ENCODE data around the gene RBM20. TPM values are rescaled to one million over a fixed set of nuclear protein-coding genes. Genes with fewer than 3 reads are reported as not detected.
"Not testable (repeated sequence)": the region's sequence is repeated elsewhere in the genome, so short reads cannot be mapped to it uniquely, and the experiment has no call there.

The RBM20 gene
- total and polyA plus RNA-seq, 7 donors, result 0.23 to 7.8 (median 5.4) TPM; not detected in 1

DNA sequence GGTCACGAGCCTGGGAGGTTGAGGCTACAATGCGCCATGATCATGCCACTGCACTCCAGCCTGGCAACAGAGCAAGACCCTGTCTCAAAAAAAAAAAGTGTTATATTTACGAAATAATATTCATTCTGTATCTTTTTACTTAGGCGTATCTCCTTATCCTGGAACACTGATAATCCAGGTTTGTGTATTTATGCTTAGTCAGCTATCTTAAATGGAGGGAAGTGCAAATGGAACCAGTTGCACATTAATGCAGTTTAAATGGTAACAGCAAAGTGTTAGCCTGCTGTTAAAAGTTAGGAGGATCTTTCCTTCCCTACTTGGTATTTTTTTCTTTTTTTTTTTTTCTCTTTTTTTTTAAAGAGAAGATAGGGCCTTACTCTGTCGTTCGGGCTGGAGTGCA, 36.0 kb upstream of the RBM20 start:
- intact Hi-C loops (cut with DNase I), result no loop called here

DNA sequence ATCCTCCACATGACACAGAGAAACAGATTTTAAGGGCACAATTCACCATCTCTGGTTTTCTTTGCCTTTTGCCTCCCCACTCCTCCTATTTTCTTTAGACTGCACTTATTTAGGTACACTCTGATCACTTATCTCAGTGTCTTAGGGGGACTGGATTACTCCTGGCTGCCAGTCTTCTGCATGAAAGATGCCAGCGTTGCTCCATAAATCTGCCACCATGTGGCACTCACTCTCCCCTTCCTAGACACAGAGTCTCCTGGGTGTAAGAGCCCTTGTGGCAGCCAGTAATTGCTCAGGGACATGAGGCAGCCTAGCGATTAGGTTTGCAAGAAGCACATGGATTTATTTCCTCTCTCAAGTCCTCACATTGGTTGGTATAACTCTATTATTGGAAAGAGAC, 34.5 kb upstream of the RBM20 start:
- Histone ChIP-seq H3K27ac (no peak overlapping the region), H3K9me3 (no peaks in the 10 kb centered on the region), H3K36me3 (peaks cover 0 to 21% (median under 1%) of the 10 kb centered on the region in 4 donors), H3K27me3 (no peaks in the 10 kb centered on the region), H3K4me1 (no peaks in the 10 kb centered on the region), H3K4me3 (no peak overlapping the region)
- peak; percentile 54 for DNase-seq
- 16 to 39% methylated on average over 2 of the region's 2 CpGs for WGBS, 2 donors
- TF ChIP-seq, protein P1, sequence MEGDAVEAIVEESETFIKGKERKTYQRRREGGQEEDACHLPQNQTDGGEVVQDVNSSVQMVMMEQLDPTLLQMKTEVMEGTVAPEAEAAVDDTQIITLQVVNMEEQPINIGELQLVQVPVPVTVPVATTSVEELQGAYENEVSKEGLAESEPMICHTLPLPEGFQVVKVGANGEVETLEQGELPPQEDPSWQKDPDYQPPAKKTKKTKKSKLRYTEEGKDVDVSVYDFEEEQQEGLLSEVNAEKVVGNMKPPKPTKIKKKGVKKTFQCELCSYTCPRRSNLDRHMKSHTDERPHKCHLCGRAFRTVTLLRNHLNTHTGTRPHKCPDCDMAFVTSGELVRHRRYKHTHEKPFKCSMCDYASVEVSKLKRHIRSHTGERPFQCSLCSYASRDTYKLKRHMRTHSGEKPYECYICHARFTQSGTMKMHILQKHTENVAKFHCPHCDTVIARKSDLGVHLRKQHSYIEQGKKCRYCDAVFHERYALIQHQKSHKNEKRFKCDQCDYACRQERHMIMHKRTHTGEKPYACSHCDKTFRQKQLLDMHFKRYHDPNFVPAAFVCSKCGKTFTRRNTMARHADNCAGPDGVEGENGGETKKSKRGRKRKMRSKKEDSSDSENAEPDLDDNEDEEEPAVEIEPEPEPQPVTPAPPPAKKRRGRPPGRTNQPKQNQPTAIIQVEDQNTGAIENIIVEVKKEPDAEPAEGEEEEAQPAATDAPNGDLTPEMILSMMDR (IDR thresholded peaks at IDR 0.05), result no peak
- TF ChIP-seq POLR2AphosphoS5 (IDR thresholded peaks at IDR 0.05), result no peak
- no peak for TF ChIP-seq EP300 (IDR thresholded peaks at IDR 0.05)
- TF ChIP-seq POLR2A (IDR thresholded peaks at IDR 0.05), result no peak
- intact Hi-C loops (cut with DNase I), result loop anchor here (2.0 to 5.0 kb wide), 3 partner anchors 63 to 283 kb away; no protein-coding TSS in a partner anchor

More for the DNA sequence above, 36.0 kb upstream of the RBM20 start:
- TF ChIP-seq POLR2A (IDR thresholded peaks at IDR 0.05), result no peak
- TF ChIP-seq POLR2AphosphoS5 (IDR thresholded peaks at IDR 0.05), result no peak
- TF ChIP-seq, protein P1 (IDR thresholded peaks at IDR 0.05), result no peak
- TF ChIP-seq EP300 (IDR thresholded peaks at IDR 0.05), result no peak
- no peaks in the 10 kb centered on the region for H3K4me1 ChIP-seq
- 85 to 88% methylated on average over 6 of the region's 6 CpGs for WGBS, 2 donors
- H3K27ac ChIP-seq, result no peak overlapping the region
- no peak for DNase-seq
- H3K4me3 ChIP-seq, result no peak overlapping the region
- no peaks in the 10 kb centered on the region for H3K9me3 ChIP-seq
- peaks cover 6 to 37% (median 10%) of the 10 kb centered on the region in 4 donors for H3K36me3 ChIP-seq
- H3K27me3 ChIP-seq, result no peaks in the 10 kb centered on the region

DNA sequence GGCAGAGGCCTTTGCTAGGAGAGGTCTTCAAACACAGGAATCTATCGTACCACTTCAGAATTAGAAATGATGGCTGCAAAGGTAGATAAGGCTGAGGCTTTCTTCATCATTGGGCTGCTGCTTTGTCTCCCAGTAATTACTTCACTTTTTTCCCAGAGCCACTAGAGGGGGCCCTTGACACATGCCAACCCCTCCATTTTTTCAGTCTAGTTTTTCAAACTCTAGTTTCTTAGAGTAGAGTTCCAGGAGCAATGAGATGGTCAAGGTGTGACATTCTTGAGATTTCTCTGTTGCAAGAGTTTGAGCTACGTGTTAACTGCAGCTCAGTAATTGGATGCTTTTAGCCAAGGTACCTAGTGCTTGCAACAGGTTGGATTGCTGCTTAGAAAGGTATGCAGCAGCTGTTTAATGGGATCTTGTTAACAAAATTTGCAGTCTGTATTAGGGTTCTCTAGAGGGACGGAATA, 33.8 kb upstream of the RBM20 start:
- no peak for TF ChIP-seq EP300 (IDR thresholded peaks at IDR 0.05)
- TF ChIP-seq POLR2AphosphoS5 (IDR thresholded peaks at IDR 0.05), result peak in 1 of 4 donors; percentile 22
- no peak for TF ChIP-seq POLR2A (IDR thresholded peaks at IDR 0.05)
- TF ChIP-seq, protein P1 (IDR thresholded peaks at IDR 0.05), result peak; percentile 38 to 82 (median 66)

DNA sequence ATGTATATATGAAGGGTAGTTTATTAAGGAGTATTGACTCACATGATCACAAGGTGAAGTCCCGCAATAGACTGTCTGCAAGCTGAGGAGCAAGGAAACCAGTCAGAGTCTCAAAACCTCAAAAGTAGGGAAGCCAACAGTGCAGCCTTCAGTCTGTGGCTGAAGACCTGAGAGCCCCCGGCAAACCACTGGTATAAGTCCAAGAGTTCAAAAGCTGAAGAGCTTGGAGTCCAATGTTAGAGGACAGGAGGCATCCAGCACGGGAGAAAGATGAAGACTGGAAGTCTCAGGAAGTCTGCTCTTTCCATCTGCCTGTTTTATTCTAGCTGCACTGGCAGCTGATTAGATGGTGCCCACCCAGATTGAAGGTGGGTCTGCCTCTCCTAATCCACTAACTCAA, 33.4 kb upstream of the RBM20 start:
- H3K4me1 ChIP-seq, H3K27me3 ChIP-seq, H3K4me3 ChIP-seq, DNase-seq, H3K9me3 ChIP-seq, H3K27ac ChIP-seq, H3K36me3 ChIP-seq: not testable (repeated sequence)
- intact Hi-C loops (cut with DNase I), result loop anchor here (2.0 to 5.0 kb wide), 3 partner anchors 62 to 282 kb away; no protein-coding TSS in a partner anchor
- WGBS, 2 donors, result 79 to 80% methylated on average over 3 of the region's 3 CpGs

More for the DNA sequence above, 33.8 kb upstream of the RBM20 start:
- Histone ChIP-seq H3K4me1 (no peaks in the 10 kb centered on the region), H3K27me3 (no peaks in the 10 kb centered on the region), H3K36me3 (peaks cover 0 to 14% (median 0%) of the 10 kb centered on the region in 4 donors), H3K27ac (no peak overlapping the region), H3K9me3 (no peaks in the 10 kb centered on the region), H3K4me3 (no peak overlapping the region)
- DNase-seq, result no peak
- WGBS, 2 donors, result 22 to 25% methylated on average over 3 of the region's 3 CpGs
- intact Hi-C loops (cut with DNase I), result loop anchor here (2.0 to 5.0 kb wide), 3 partner anchors 62 to 282 kb away; no protein-coding TSS in a partner anchor

DNA sequence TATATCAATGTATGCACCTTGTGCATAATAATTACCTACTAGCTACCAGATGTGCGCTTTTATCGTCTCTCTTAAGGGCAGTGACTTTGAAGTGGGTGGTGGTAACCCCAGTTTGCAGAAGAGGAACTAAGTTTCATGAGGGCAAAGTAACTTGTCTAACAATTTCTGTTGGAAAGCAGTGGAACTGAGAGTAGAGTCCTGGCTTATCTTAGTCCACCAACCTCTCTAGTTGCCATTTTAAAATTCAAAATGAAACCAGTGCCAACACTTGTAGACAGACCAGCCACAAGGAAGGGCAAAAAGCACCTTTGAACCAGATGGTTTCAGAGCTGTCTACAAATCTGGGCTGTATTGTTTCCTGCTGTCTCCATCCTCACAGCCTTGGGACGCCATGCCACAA, 32.0 kb upstream of the RBM20 start:
- Histone ChIP-seq H3K4me3 (no peak overlapping the region), H3K27ac (no peak overlapping the region), H3K36me3 (no peaks in the 10 kb centered on the region), H3K4me1 (no peaks in the 10 kb centered on the region), H3K9me3 (no peaks in the 10 kb centered on the region), H3K27me3 (no peaks in the 10 kb centered on the region)
- TF ChIP-seq POLR2AphosphoS5 (IDR thresholded peaks at IDR 0.05), result no peak
- no peak for TF ChIP-seq EP300 (IDR thresholded peaks at IDR 0.05)
- TF ChIP-seq, protein P1 (IDR thresholded peaks at IDR 0.05), result no peak
- TF ChIP-seq POLR2A (IDR thresholded peaks at IDR 0.05), result no peak
- 68 to 84% methylated on average over 3 of the region's 3 CpGs for WGBS, 2 donors
- DNase-seq, result no peak
- intact Hi-C loops (cut with DNase I), result loop anchor here (5.0 kb wide), 2 partner anchors 130 to 280 kb away; no protein-coding TSS in a partner anchor

All from sigmoid colon (tissue), 7 donors.